MM.1S (cell line): ENCODE data around the gene EFR3B.

Experiments
- DNase-seq: peaks from one replicate; pipeline ENCODE4 v3.0.0-alpha.2; 2015
- H2AFZ ChIP-seq: fragments of 300-600 bp; sonication (generic); 2 replicates; pipeline ENCODE4 v1.6.0; 2016; ENCODE audit warnings: antibody characterized with exemption, low read length
- H3F3A ChIP-seq: fragments of 300-600 bp; sonication (generic); 2 replicates; pipeline ENCODE4 v1.6.1; 2016; ENCODE audit warnings: mild to moderate bottlenecking, antibody characterized with exemption, low read length, moderate library complexity, mixed read lengths; ENCODE audit not compliant: insufficient read depth
- H3K27ac ChIP-seq: fragments of 300-600 bp; sonication (generic); 2 replicates; pipeline ENCODE4 v1.5.1; 2016; ENCODE audit warnings: mild to moderate bottlenecking, low read length
- H3K27me3 ChIP-seq: fragments of 300-600 bp; sonication (generic); replicated peaks from 2 replicates; pipeline ENCODE4 v1.6.0; 2016; ENCODE audit warnings: low read length; ENCODE audit not compliant: insufficient read depth
- H3K36me3 ChIP-seq: fragments of 300-600 bp; sonication (generic); replicated peaks from 2 replicates; pipeline ENCODE4 v1.6.1; 2016; ENCODE audit warnings: mild to moderate bottlenecking, low read length, mixed read lengths; ENCODE audit not compliant: insufficient read depth
- H3K4me1 ChIP-seq: fragments of 300-600 bp; sonication (generic); 2 replicates; pipeline ENCODE4 v1.6.1; 2016; ENCODE audit warnings: low read length, mixed read lengths
- H3K4me2 ChIP-seq: fragments of 300-600 bp; sonication (generic); 2 replicates; pipeline ENCODE4 v1.6.0; 2016; ENCODE audit warnings: low read depth, low read length
- H3K4me3 ChIP-seq: fragments of 300-600 bp; sonication (generic); 2 replicates; pipeline ENCODE4 v1.5.1; 2016; ENCODE audit warnings: low read length, mixed read lengths
- H3K79me2 ChIP-seq: fragments of 300-600 bp; sonication (generic); 2 replicates; pipeline ENCODE4 v1.6.1; 2016; ENCODE audit warnings: mixed run types, low read length, mixed read lengths
- H3K9ac ChIP-seq: fragments of 300-600 bp; sonication (generic); 2 replicates; pipeline ENCODE4 v1.6.1; 2016; ENCODE audit warnings: low read length, mixed read lengths
- H3K9me2 ChIP-seq: fragments of 300-600 bp; sonication (generic); replicated peaks from 2 replicates; pipeline ENCODE4 v1.6.1; 2016; ENCODE audit warnings: mild to moderate bottlenecking, low read length, mixed read lengths; ENCODE audit not compliant: insufficient read depth
- H3K9me3 ChIP-seq: fragments of 300-600 bp; sonication (generic); replicated peaks from 2 replicates; pipeline ENCODE4 v1.6.1; 2016; ENCODE audit warnings: mild to moderate bottlenecking, low read length, mixed read lengths; ENCODE audit not compliant: insufficient read depth
- H4K20me1 ChIP-seq: fragments of 300-600 bp; sonication (generic); 2 replicates; pipeline ENCODE4 v1.6.1; 2016; ENCODE audit warnings: mild to moderate bottlenecking, low read length, moderate library complexity, mixed read lengths; ENCODE audit not compliant: insufficient read depth
- CTCF ChIP-seq: fragments of 300-600 bp; sonication (generic); IDR thresholded peaks from 2 replicates; pipeline ENCODE4 v1.5.1; 2016; ENCODE audit warnings: antibody characterized with exemption, low read length, mixed read lengths
- EZH2 ChIP-seq: fragments of 300-600 bp; sonication (generic); optimal IDR thresholded peaks from 2 replicates; pipeline ENCODE3; 2017; ENCODE audit warnings: low read depth, mild to moderate bottlenecking, antibody characterized with exemption, low read length, mixed read lengths
- EZH2phosphoT487 ChIP-seq: fragments of 300-600 bp; sonication (generic); IDR thresholded peaks from 2 replicates; pipeline ENCODE4 v1.6.1; 2018; ENCODE audit warnings: antibody characterized with exemption, low read length

Gene EFR3B

GRCh38 chr2:25173719-25174118 is 131.8 kb downstream of the EFR3B start:
- Histone ChIP-seq H3K9me2 (no peaks in the 10 kb centered on the region), H3K9me3 (no peaks in the 10 kb centered on the region), H3K4me2 (no peak overlapping the region), H4K20me1 (no peaks in the 10 kb centered on the region), H2AFZ (no peak overlapping the region), H3K9ac (no peak overlapping the region), H3K79me2 (no peaks in the 10 kb centered on the region), H3K4me3 (no peak overlapping the region), H3K4me1 (no peaks in the 10 kb centered on the region), H3F3A (no peaks in the 10 kb centered on the region), H3K36me3 (no peaks in the 10 kb centered on the region), H3K27ac (no peak overlapping the region), H3K27me3 (peaks cover 16% of the 10 kb centered on the region)
- no peak for DNase-seq
- no peak for TF ChIP-seq EZH2
- no peak for TF ChIP-seq EZH2phosphoT487
- no peak for TF ChIP-seq CTCF

- Histone ChIP-seq H3K79me2 (no peaks in the 10 kb centered on the region), H3K36me3 (no peaks in the 10 kb centered on the region), H3K27ac (no peak overlapping the region), H3K9me3 (no peaks in the 10 kb centered on the region), H2AFZ (no peak overlapping the region), H3K9ac (no peak overlapping the region), H3K4me3 (no peak overlapping the region), H3K4me1 (no peaks in the 10 kb centered on the region), H3K4me2 (no peak overlapping the region), H3K9me2 (no peaks in the 10 kb centered on the region), H4K20me1 (no peaks in the 10 kb centered on the region), H3K27me3 (peaks cover 10% of the 10 kb centered on the region), H3F3A (no peaks in the 10 kb centered on the region)
- no peak for DNase-seq
- TF ChIP-seq EZH2phosphoT487 (no peak), EZH2 (no peak), CTCF (no peak)
These were observed 132.5 kb downstream of the EFR3B start for GRCh38 chr2:25174192-25174861.

- no peak overlapping the region for H3K4me3 ChIP-seq
- no peaks in the 10 kb centered on the region for H3F3A ChIP-seq
- H3K4me2 ChIP-seq, result no peak overlapping the region
- H2AFZ ChIP-seq, result no peak overlapping the region
- H3K9me3 ChIP-seq, result no peaks in the 10 kb centered on the region
- H3K4me1 ChIP-seq, result no peaks in the 10 kb centered on the region
- no peaks in the 10 kb centered on the region for H4K20me1 ChIP-seq
- DNase-seq, result no peak
- no peak overlapping the region for H3K9ac ChIP-seq
- no peaks in the 10 kb centered on the region for H3K27me3 ChIP-seq
- H3K79me2 ChIP-seq, result no peaks in the 10 kb centered on the region
- H3K27ac ChIP-seq, result no peak overlapping the region
- H3K36me3 ChIP-seq, result no peaks in the 10 kb centered on the region
- no peak for TF ChIP-seq CTCF
- TF ChIP-seq EZH2phosphoT487, result no peak
- TF ChIP-seq EZH2, result no peak
- H3K9me2 ChIP-seq, result no peaks in the 10 kb centered on the region
These were observed 134.3 kb downstream of the EFR3B start for GRCh38 chr2:25176138-25176537.
